Vagina (tissue), 2 donors: Measurements from ENCODE around the gene CCT6B.

Source experiments
- CTCF ChIP-seq, 3 experiments: fragments of 450-650 bp in 2 of 3; fragments of 200-600 bp in 1 of 3; sonication (generic) in 1 of 3; IDR thresholded peaks; one replicate each; pipeline ENCODE4 v1.5.1; 2017 to 2019; ENCODE audit warnings: antibody characterized with exemption in 3 of 3, mild to moderate bottlenecking in 2 of 3, moderate library complexity in 2 of 3
- POLR2A ChIP-seq, 2 donors: fragments of 450-650 bp; IDR thresholded peaks; one replicate each; pipeline ENCODE4 v1.6.1; 2017; ENCODE audit warnings: antibody characterized with exemption in 2 of 2, mild to moderate bottlenecking in 2 of 2, moderate library complexity in 2 of 2
- POLR2AphosphoS5 ChIP-seq, 2 donors: sonication (generic); formaldehyde crosslinking; IDR thresholded peaks; one replicate each; pipeline ENCODE4 v1.9.0; 2017; ENCODE audit warnings: antibody characterized with exemption in 2 of 2, mild to moderate bottlenecking in 2 of 2, low read depth in 1 of 2; ENCODE audit not compliant: insufficient read depth in 1 of 2

- TF ChIP-seq CTCF (IDR thresholded peaks at IDR 0.05): no peak
- TF ChIP-seq POLR2A (IDR thresholded peaks at IDR 0.05): no peak
- TF ChIP-seq POLR2AphosphoS5 (IDR thresholded peaks at IDR 0.05; ENCODE audit: insufficient read depth in 1 of 2, low read depth in 1 of 2): no peak
Observed at GRCh38 chr17:34930283-34930682, 31.0 kb downstream of the CCT6B start.
